ENCODE data around the gene DPP6. TPM values are rescaled to one million over a fixed set of nuclear protein-coding genes. Genes with fewer than 3 reads are reported as not detected.

The DPP6 gene
- total and polyA plus RNA-seq, 9 of the 15 experiments (the other 6 are each of a cell fraction or from before 2014, with no cell fraction given): not detected

DNA sequence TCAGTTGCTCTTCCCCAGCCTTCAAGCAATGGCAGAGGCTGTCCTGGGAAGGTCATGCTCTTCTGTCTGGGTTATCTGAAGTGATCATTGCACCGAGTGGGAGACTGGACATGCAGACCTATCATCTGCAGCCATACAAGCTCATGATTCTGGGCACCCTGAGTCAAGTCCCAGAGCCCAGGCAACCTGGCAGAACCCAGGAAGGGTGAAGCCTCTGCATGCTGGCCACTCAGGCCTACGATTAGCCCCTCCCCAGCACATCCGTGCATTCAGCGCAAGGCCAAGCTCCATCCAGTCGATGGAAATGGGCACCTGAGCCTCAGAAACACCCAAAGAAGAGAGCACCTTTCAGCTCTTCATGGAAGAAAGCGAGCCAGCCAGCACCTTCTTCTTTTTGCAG is 688.9 kb downstream of the DPP6 start:
- H3K27me3 ChIP-seq (ENCODE audit: control insufficient read depth in 2 of 2, insufficient read depth in 2 of 2, low read length in 2 of 2): peaks cover 24 to 52% of the 10 kb centered on the region in 2 experiments
- H3K4me3 ChIP-seq: no peak overlapping the region
- no peak overlapping the region for H3K9ac ChIP-seq (ENCODE audit: insufficient read depth in 1 of 2, low read depth in 2 of 2, low read length in 2 of 2)
- no TSS peak for BruUV-seq (replicated peaks)
- H3K36me3 ChIP-seq (ENCODE audit: control insufficient read depth, insufficient read depth, low read length): no peaks in the 10 kb centered on the region
- DNase-seq (ENCODE audit: extremely low read depth in 1 of 4, low spot score in 3 of 4) (no peak), ATAC-seq (no peak), FAIRE-seq (no peak)
- intact Hi-C loops (cut with micrococcal nuclease): no loop called here
- CTCF ChIA-PET (ENCODE audit: low intra/inter-chr PET ratio): no interaction called here
- in situ Hi-C loops (cut with MboI): loop anchor here (5.0 kb wide), 1 partner anchor 99 kb away; no protein-coding TSS in a partner anchor
- POLR2A ChIA-PET: interaction anchor here (1.0 kb wide), 2 partner anchors 9 to 112 kb away, joined by 4 to 5 read pairs; no protein-coding TSS in a partner anchor
- no peak overlapping the region for H3K27ac ChIP-seq (ENCODE audit: extremely low read depth, low read depth, low read length)
- H3K4me2 ChIP-seq (ENCODE audit: insufficient read depth, low read length): no peak overlapping the region
- 4% methylated on average over 6 of the region's 6 CpGs for WGBS (ENCODE audit: insufficient coverage, low coverage, missing lambda C conversion rate)
- no peaks in the 10 kb centered on the region for H3K9me1 ChIP-seq (ENCODE audit: control insufficient read depth, insufficient read depth, low read length)
- no peaks in the 10 kb centered on the region for H4K20me1 ChIP-seq (replicated peaks; ENCODE audit: control insufficient read depth, insufficient read depth, low read length)
- no peaks in the 10 kb centered on the region for H3K9me3 ChIP-seq (replicated peaks; ENCODE audit: control insufficient read depth, insufficient read depth, low read depth, low read length)
- H3K79me2 ChIP-seq (ENCODE audit: control insufficient read depth, insufficient read depth, low read length): no peaks in the 10 kb centered on the region
- no peak for TF ChIP-seq ZNF217 (CRISPR knock-in tag; IDR thresholded peaks at IDR 0.05)
- TF ChIP-seq ZBTB7A (IDR thresholded peaks at IDR 0.05; ENCODE audit: borderline replicate concordance, control insufficient read depth, low read depth, low read length): no peak
- no peak for TF ChIP-seq ZNF184 (CRISPR knock-in tag; IDR thresholded peaks at IDR 0.05)
- TF ChIP-seq ARID2 (IDR thresholded peaks at IDR 0.05): no peak
- TF ChIP-seq, protein P1, sequence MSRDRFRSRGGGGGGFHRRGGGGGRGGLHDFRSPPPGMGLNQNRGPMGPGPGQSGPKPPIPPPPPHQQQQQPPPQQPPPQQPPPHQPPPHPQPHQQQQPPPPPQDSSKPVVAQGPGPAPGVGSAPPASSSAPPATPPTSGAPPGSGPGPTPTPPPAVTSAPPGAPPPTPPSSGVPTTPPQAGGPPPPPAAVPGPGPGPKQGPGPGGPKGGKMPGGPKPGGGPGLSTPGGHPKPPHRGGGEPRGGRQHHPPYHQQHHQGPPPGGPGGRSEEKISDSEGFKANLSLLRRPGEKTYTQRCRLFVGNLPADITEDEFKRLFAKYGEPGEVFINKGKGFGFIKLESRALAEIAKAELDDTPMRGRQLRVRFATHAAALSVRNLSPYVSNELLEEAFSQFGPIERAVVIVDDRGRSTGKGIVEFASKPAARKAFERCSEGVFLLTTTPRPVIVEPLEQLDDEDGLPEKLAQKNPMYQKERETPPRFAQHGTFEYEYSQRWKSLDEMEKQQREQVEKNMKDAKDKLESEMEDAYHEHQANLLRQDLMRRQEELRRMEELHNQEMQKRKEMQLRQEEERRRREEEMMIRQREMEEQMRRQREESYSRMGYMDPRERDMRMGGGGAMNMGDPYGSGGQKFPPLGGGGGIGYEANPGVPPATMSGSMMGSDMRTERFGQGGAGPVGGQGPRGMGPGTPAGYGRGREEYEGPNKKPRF (IDR thresholded peaks at IDR 0.05; ENCODE audit: low read depth, low read length): no peak
- no peak for TF ChIP-seq EHMT2 (IDR thresholded peaks at IDR 0.05)
- TF ChIP-seq, protein P2, sequence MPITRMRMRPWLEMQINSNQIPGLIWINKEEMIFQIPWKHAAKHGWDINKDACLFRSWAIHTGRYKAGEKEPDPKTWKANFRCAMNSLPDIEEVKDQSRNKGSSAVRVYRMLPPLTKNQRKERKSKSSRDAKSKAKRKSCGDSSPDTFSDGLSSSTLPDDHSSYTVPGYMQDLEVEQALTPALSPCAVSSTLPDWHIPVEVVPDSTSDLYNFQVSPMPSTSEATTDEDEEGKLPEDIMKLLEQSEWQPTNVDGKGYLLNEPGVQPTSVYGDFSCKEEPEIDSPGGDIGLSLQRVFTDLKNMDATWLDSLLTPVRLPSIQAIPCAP (CRISPR knock-in tag; IDR thresholded peaks at IDR 0.05; ENCODE audit: borderline replicate concordance): no peak
- TF ChIP-seq ZNF324 (CRISPR knock-in tag; IDR thresholded peaks at IDR 0.05): no peak
- TF ChIP-seq, protein P3, sequence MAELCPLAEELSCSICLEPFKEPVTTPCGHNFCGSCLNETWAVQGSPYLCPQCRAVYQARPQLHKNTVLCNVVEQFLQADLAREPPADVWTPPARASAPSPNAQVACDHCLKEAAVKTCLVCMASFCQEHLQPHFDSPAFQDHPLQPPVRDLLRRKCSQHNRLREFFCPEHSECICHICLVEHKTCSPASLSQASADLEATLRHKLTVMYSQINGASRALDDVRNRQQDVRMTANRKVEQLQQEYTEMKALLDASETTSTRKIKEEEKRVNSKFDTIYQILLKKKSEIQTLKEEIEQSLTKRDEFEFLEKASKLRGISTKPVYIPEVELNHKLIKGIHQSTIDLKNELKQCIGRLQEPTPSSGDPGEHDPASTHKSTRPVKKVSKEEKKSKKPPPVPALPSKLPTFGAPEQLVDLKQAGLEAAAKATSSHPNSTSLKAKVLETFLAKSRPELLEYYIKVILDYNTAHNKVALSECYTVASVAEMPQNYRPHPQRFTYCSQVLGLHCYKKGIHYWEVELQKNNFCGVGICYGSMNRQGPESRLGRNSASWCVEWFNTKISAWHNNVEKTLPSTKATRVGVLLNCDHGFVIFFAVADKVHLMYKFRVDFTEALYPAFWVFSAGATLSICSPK (IDR thresholded peaks at IDR 0.05; ENCODE audit: borderline replicate concordance): no peak
- no peak for TF ChIP-seq ZNF75A (CRISPR knock-in tag; IDR thresholded peaks at IDR 0.05)
- TF ChIP-seq, protein P4, sequence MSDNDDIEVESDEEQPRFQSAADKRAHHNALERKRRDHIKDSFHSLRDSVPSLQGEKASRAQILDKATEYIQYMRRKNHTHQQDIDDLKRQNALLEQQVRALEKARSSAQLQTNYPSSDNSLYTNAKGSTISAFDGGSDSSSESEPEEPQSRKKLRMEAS (CRISPR knock-in tag; IDR thresholded peaks at IDR 0.05): no peak
- TF ChIP-seq, protein P5, sequence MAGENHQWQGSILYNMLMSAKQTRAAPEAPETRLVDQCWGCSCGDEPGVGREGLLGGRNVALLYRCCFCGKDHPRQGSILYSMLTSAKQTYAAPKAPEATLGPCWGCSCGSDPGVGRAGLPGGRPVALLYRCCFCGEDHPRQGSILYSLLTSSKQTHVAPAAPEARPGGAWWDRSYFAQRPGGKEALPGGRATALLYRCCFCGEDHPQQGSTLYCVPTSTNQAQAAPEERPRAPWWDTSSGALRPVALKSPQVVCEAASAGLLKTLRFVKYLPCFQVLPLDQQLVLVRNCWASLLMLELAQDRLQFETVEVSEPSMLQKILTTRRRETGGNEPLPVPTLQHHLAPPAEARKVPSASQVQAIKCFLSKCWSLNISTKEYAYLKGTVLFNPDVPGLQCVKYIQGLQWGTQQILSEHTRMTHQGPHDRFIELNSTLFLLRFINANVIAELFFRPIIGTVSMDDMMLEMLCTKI (IDR thresholded peaks at IDR 0.05; ENCODE audit: partially characterized antibody): no peak
- TF ChIP-seq ZNF785 (CRISPR knock-in tag; IDR thresholded peaks at IDR 0.05): no peak
- H2AFZ ChIP-seq (ENCODE audit: low read depth, low read length): no peak overlapping the region
- H3K4me1 ChIP-seq (replicated peaks in 1 of 2; ENCODE audit: control insufficient read depth in 2 of 2, insufficient read depth in 2 of 2, low read length in 2 of 2): no peaks in the 10 kb centered on the region
